Measurements from ENCODE around the gene TP53I13. TPM values are rescaled to one million over a fixed set of nuclear protein-coding genes. Genes with fewer than 3 reads are reported as not detected.

TP53I13 gene
- total RNA-seq, 1 experiment from 2014 or later: 28.1 TPM

DNA sequence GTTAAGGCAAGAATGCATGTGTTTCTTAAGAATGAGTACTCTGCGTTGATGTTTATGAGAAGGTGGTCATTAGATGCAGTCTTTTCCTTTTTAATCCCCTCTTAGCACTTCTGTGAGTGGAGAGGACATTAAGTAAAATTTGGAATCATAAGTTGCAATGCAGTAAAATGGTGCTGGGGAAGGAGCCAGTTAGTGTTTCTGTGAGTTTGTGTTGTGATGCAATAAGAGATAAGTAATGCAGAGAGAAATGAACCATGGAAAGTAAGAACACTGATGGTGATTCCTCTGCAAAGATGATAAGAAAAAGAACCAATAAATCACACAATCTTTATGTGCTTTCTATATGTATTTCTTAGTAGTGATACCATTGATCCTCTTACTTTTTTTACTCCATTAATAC, 21.7 kb upstream of the TP53I13 start:
- Histone ChIP-seq H3K27me3 (ENCODE audit: insufficient read depth, low read length) (no peaks in the 10 kb centered on the region), H2BK5ac (ENCODE audit: insufficient read length, low read length) (no peak overlapping the region), H3K79me2 (ENCODE audit: insufficient read depth, low read length) (no peaks in the 10 kb centered on the region), H2AFZ (ENCODE audit: low read length) (no peak overlapping the region), H4K91ac (ENCODE audit: insufficient read length, low read depth, low read length) (no peak overlapping the region), H3K4me1 (ENCODE audit: insufficient read depth, low read length) (no peaks in the 10 kb centered on the region; the same call in 1 of the 2 replicates), H2AK5ac (ENCODE audit: insufficient read length, low read length) (no peak overlapping the region), H3K14ac (ENCODE audit: insufficient read depth, low read length) (no peak overlapping the region), H3K23ac (ENCODE audit: insufficient read length, low read depth, low read length) (no peak overlapping the region), H3K56ac (ENCODE audit: insufficient read length, low read depth, low read length) (no peak overlapping the region), H4K20me1 (ENCODE audit: control insufficient read depth, insufficient read depth, insufficient read length) (no peaks in the 10 kb centered on the region), H3K18ac (ENCODE audit: insufficient read length, low read depth, low read length) (no peak overlapping the region), H3K27ac (ENCODE audit: insufficient read length, low read depth, low read length) (no peak overlapping the region), H3K79me1 (ENCODE audit: insufficient read depth, low read depth, low read length, poor library complexity, severe bottlenecking) (no peaks in the 10 kb centered on the region), H4K5ac (ENCODE audit: insufficient read length, low read depth, low read length) (no peak overlapping the region), H2BK20ac (ENCODE audit: low read depth, low read length, poor library complexity, severe bottlenecking) (no peak overlapping the region), H3K4ac (ENCODE audit: low read depth, low read length) (no peak overlapping the region), H2BK120ac (ENCODE audit: low read depth, low read length, poor library complexity, severe bottlenecking) (no peak overlapping the region), H3K9ac (ENCODE audit: extremely low read depth, insufficient read length, low read length) (no peak overlapping the region), H3K9me3 (ENCODE audit: control insufficient read depth, low read depth, low read length) (no peaks in the 10 kb centered on the region), H3K23me2 (ENCODE audit: insufficient read length, low read depth, low read length, poor library complexity, severe bottlenecking) (no peaks in the 10 kb centered on the region), H2BK12ac (ENCODE audit: insufficient read length, low read depth, low read length) (no peak overlapping the region), H4K8ac (replicated peaks; ENCODE audit: insufficient read length, low read depth, low read length) (no peak overlapping the region), H3T11ph (ENCODE audit: low read length) (no peak overlapping the region), H2BK15ac (ENCODE audit: low read depth, low read length) (no peak overlapping the region), H3K4me2 (ENCODE audit: insufficient read depth, insufficient read length, low read length) (no peak overlapping the region)
- peaks cover 3 to 31% (median 27%) of the 10 kb centered on the region in 3 experiments; a peak in 6 of 7 replicates for H3K36me3 Mint-ChIP-seq (ENCODE audit: insufficient read depth in 1 of 3, low read depth in 3 of 3)
- no CpG with 5 or more reads among the region's 1 CpG for WGBS (ENCODE audit: extremely low coverage, insufficient read length, low lambda C conversion rate)
- TF ChIP-seq, protein P1, sequence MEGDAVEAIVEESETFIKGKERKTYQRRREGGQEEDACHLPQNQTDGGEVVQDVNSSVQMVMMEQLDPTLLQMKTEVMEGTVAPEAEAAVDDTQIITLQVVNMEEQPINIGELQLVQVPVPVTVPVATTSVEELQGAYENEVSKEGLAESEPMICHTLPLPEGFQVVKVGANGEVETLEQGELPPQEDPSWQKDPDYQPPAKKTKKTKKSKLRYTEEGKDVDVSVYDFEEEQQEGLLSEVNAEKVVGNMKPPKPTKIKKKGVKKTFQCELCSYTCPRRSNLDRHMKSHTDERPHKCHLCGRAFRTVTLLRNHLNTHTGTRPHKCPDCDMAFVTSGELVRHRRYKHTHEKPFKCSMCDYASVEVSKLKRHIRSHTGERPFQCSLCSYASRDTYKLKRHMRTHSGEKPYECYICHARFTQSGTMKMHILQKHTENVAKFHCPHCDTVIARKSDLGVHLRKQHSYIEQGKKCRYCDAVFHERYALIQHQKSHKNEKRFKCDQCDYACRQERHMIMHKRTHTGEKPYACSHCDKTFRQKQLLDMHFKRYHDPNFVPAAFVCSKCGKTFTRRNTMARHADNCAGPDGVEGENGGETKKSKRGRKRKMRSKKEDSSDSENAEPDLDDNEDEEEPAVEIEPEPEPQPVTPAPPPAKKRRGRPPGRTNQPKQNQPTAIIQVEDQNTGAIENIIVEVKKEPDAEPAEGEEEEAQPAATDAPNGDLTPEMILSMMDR (conservative IDR thresholded peaks at IDR 0.05): no peak
- peak overlapping the region in 2 of 3 experiments; percentile 47 to 88; a peak in 3 of 7 replicates for H3K27ac Mint-ChIP-seq
- peaks cover 3 to 9% of the 10 kb centered on the region in 2 experiments; a peak in 1 of 4 replicates for H3K4me1 Mint-ChIP-seq
- no peak overlapping the region for H3K4me3 Mint-ChIP-seq
- no peaks in the 10 kb centered on the region for H3K27me3 Mint-ChIP-seq (ENCODE audit: low read depth)
- no peaks in the 10 kb centered on the region for H3K9me3 Mint-ChIP-seq
- DNase-seq: no peak

Measured in H9 (cell line).